ENCODE measurements around the gene ABCC11.

ABCC11 gene

GRCh38 chr16:48247311-48247710 is at the start of gene ABCC11:
Gene ABCC11 (minus strand): TSS chr16:48247539. CDS start chr16:48231921, 15,618 bp downstream.
- DNase-seq, result no peak

- DNase-seq, result no peak
Measured at GRCh38 chr16:48295488-48296281, 48.3 kb upstream of the ABCC11 start.

DNA sequence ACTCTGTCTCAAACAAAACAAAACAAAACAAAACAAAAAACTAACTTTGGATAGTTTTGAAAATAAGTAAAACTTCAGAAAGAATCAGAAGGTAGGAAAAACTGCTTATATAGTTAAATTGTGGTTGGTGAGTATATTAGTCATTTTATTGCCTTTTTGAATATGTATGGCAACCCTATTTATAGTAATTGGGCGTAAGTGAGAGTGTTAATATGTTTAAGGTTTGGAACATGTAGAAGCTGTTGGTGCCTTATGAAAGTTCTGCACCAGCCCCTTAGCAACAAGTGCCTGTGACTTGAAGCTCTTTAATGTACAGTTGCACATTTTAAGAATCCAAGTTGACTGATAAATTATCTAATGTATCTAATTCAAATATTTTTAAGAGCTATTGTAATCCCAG is 47.4 kb upstream of the ABCC11 start:
- DNase-seq, result no peak

DNA sequence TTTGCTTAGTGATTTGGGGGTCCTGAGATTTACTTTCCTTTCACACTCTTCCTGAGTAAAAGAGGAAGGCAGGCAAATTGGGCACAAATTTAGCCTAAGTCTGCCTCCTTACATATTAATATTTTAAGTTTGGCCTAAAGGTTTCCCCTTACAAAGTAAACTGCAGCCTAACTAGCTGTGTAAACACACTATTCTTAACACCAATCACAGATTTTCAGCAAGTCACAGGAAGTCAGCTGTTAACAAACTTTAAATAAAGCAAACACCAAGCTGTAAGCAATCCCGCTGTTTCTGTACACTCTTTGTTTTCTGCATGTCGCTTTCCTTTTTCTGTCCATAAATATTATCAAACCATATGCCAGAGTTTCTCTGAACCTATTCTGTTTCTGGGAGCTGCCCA is 45.1 kb upstream of the ABCC11 start:
- no peak for DNase-seq

- DNase-seq, result no peak
Measured at GRCh38 chr16:48291754-48292153, 44.4 kb upstream of the ABCC11 start.

GRCh38 chr16:48291303-48291702 is 44.0 kb upstream of the ABCC11 start:
- no peak for DNase-seq

GRCh38 chr16:48287239-48287638 is 39.9 kb upstream of the ABCC11 start:
- DNase-seq, result no peak

- DNase-seq, result no peak
Measured at GRCh38 chr16:48284772-48285409, 37.6 kb upstream of the ABCC11 start.

DNA sequence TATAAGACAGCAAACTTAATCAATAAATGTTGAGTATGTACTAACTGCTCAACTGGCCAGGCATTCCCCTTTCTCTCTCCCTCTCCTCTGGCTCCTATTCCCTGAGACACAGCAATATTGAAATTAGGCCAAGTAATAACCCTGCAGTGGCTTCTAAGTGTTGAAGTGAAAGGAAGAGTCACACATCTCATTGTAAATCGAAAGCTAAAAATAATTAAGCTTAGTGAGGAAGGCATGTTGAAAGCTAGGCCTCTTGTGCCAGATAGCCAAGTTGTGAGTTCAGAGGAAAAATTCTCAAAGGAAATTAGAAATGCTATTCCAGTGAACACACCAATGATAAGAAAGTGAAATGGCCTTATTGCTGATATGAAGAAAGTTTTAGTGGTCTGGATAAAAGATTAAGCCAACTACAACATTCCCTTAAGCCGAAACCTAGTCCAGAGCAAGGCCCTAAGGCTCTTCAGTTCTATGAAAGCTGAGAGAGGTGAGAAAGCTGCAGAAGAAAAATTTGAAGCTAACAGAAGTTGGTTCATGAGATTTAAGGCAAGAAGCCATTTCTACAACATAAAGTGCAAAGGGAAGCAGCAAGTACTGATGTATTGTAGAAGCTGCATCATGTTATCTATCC is 35.4 kb upstream of the ABCC11 start:
- no peak for DNase-seq

- peak; percentile 25 for DNase-seq
Measured at GRCh38 chr16:48280546-48280945, 33.2 kb upstream of the ABCC11 start.

GRCh38 chr16:48279199-48279598 is 31.9 kb upstream of the ABCC11 start:
- no peak for DNase-seq

- no peak for DNase-seq
Measured at GRCh38 chr16:48277158-48277557, 29.8 kb upstream of the ABCC11 start.

GRCh38 chr16:48276102-48276501 is 28.8 kb upstream of the ABCC11 start:
- DNase-seq, result no peak

GRCh38 chr16:48274476-48274875 is 27.1 kb upstream of the ABCC11 start:
- DNase-seq, result no peak

DNA sequence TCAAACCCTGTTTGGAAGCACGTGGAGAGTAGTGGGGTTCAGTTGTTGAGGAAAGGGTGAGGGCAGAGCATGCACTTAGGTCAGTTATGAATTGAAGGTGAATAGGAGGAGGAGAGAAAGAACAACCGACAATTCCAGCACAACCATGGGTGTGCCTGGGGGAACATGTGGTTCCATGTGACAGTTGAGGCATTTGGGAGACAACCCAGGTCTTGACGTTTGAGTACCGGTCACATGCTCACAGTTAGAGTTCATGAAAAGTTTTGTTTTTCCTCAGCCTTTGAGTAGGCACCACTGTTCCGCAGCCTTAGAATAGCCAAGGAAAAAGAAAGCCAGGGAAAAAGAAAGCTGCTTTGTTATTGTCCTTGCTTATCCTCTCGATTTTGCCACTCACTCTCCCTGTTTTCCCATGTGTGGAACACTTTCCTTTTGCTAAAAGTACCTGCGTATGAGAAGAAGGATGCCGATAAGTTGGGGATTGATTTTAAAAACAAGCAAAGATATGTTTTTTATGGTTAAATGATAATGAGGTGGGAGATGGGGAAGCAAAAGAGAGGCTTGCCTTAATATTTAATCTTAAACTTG is 25.6 kb upstream of the ABCC11 start:
- DNase-seq, result no peak

DNA sequence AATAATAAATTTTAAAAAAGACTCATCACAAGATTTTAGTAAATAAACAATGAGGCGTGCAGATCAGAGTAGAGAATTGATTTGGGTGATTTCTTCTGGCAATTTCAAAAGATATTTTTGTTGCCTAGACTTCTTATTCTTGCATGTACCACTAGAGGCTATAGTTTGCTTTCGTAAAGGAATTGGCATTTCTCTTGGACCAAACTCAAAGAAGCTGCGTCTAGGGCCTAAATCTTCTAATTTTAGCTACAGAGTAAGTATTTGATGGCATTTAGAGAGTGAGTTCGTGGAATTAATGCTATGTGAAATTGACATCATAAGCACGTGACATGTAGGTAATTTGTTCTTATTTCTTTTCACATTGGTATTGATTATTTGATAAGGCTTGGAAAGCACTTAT is 24.4 kb upstream of the ABCC11 start:
- DNase-seq, result no peak

- DNase-seq, result no peak
Measured at GRCh38 chr16:48269011-48269410, 21.7 kb upstream of the ABCC11 start.

DNA sequence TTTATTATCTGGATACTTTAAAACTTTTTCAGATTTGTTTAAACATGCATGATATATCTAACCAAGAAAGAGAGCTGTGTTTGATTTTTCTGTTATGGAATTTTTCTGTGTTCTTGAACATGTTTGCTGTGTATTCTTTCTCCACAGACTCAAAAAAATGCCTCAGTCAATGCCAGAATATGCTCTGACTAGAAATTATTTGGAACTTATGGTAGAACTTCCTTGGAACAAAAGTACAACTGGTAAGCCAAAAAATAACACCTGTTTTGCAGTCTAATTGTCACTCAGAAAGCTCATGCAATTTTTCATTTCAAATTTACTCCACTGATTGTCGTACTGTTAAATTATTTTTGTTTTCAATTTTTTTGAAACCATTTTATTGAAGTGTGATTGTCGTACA is 15.3 kb upstream of the ABCC11 start:
- DNase-seq, result no peak

DNA sequence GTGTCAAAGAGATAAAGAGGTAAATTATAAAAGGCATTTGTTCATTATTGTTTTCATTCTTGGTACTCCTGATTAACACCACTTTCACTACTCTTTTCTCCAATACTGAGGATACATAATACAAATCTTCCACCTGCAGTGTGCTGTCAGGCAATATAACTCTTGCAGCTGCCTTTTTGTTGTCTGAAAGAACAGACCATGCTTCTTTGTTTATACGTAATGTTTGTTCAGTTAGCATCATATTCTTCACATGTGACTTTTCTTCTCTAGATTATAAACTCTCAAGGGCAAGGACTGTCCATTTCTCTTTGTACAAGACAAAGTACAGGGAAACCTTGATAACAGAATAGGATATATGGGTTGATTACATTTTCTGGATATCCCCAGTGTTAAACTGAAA is 14.2 kb upstream of the ABCC11 start:
- DNase-seq, result no peak

GRCh38 chr16:48256579-48257177 is 9.3 kb upstream of the ABCC11 start:
- no peak for DNase-seq

DNA sequence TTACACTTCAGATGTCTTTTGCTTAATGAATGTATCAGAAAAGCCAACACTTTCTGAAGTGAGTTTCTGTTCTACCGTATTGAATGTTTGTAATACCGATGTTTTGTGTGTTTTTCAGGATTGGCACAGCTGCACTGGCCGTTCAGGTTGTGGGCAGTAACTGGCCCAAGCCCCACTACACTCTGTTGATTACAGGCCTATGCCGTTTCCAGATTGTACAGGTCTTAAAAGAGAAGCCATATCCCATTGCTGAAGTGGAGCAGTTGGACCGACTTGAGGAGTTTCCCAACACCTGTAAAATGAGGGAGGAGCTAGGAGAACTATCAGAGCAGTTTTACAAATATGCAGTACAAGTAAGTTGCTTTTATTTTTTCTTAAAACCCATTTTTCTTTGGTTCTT is 4.7 kb upstream of the ABCC11 start:
- no peak for DNase-seq

DNA sequence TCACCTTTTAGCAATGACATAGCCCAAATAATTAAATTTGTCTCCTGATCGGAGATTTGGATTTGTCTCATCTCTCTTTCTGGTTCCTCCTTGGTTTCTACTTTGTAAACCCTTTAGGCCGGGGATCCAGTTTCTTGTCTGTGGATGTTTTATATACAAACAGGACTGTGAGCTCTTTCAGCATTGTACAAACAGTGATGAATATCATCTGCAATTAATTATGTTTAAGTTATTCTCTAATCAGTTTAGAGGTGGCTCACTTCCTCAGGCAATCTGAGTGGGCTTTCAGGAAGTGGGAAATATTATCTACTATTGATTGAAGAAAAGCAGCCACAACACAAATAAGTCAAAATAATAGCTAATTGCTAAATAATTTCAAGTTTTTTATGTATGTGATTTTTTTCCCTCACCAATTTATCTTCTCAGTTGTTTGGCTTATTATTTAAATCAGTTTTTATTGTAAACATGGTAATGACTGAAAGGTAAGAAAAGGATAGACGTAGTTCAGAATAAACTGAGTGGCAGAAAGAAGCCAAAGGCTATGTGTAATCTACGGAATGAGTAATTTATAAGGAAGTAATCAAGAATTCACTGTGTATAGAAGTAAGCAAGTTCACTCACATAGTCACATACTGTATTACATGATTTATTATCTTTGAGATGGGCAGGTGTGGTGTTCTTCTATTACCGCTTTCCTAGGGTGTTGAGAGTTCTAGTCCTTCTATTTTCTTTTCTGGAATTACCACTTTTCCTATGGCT is 3.4 kb upstream of the ABCC11 start:
- DNase-seq, result no peak

DNA sequence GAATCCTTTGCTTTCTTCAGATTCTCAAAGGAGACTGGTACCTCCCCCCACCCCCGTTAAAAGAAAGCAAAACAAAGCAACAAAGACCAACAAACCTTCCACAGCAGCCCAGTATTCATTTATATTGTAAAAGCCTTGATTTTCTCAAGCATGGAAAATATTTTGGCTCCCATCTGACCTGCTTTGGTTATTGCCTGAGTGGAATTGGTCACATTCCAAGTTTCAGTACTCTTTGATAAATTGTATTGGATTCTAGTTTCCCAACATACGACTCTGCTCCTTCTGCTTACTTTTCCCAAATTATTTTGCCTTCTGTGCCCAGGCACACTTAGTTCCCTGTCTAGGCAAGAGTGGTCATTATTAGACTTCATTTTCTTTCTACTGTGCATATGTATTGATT is 1.3 kb downstream of the ABCC11 start:
- DNase-seq, result no peak

Data from suppressor macrophage treated with lipopolysaccharide for 4 hours (primary cell).